Smooth muscle cell (in vitro differentiated cells): Measurements from ENCODE around the gene IKZF1. TPM values are rescaled to one million over a fixed set of nuclear protein-coding genes. Genes with fewer than 3 reads are reported as not detected.

ENCODE experiments used
- DNase-seq: peaks from one replicate; lab custom pipeline; 2025; ENCODE audit not compliant: unreplicated experiment; lab: John Stamatoyannopoulos, UW
- H2AFZ ChIP-seq: fragments of 200-600 bp; sonication (generic); 2 replicates; pipeline ENCODE4 v1.6.0; 2016; ENCODE audit warnings: antibody characterized with exemption, low read depth, mild to moderate bottlenecking
- H3F3A ChIP-seq: fragments of 200-600 bp; sonication (generic); 2 replicates; pipeline ENCODE4 v1.6.0; 2017; ENCODE audit warnings: antibody characterized with exemption, low read depth
- H3K27ac ChIP-seq: fragments of 200-600 bp; sonication (generic); 2 replicates; pipeline ENCODE4 v1.5.1; 2016; ENCODE audit warnings: low read depth, mild to moderate bottlenecking
- H3K27me3 ChIP-seq: fragments of 200-600 bp; sonication (generic); 2 replicates; pipeline ENCODE4 v1.6.1; 2016; ENCODE audit warnings: low read depth, mild to moderate bottlenecking
- H3K36me3 ChIP-seq: fragments of 200-600 bp; sonication (generic); 2 replicates; pipeline ENCODE4 v1.5.1; 2016; ENCODE audit warnings: low read depth
- H3K4me1 ChIP-seq: fragments of 200-600 bp; sonication (generic); 2 replicates; pipeline ENCODE4 v1.5.1; 2016; ENCODE audit warnings: low read depth
- H3K4me2 ChIP-seq: fragments of 200-600 bp; sonication (generic); 2 replicates; pipeline ENCODE4 v1.6.0; 2016; ENCODE audit warnings: mild to moderate bottlenecking
- H3K4me3 ChIP-seq: fragments of 200-600 bp; sonication (generic); 2 replicates; pipeline ENCODE4 v1.5.1; 2016; ENCODE audit warnings: mild to moderate bottlenecking
- H3K79me2 ChIP-seq: fragments of 200-600 bp; sonication (generic); 2 replicates; pipeline ENCODE4 v1.6.0; 2016; ENCODE audit warnings: low read depth, mild to moderate bottlenecking
- H3K9ac ChIP-seq: fragments of 200-600 bp; sonication (generic); 2 replicates; pipeline ENCODE4 v1.6.0; 2016; ENCODE audit warnings: low read depth
- H3K9me3 ChIP-seq: fragments of 200-600 bp; sonication (generic); replicated peaks from 2 replicates; pipeline ENCODE4 v1.5.1; 2016; ENCODE audit warnings: low read depth
- H4K20me1 ChIP-seq: fragments of 200-600 bp; sonication (generic); 2 replicates; pipeline ENCODE4 v1.6.0; 2016; ENCODE audit warnings: low read depth
- CTCF ChIP-seq: fragments of 200-600 bp; sonication (generic); IDR thresholded peaks from 2 replicates; pipeline ENCODE4 v1.5.1; 2017; ENCODE audit warnings: borderline replicate concordance, mild to moderate bottlenecking, antibody characterized with exemption; ENCODE audit not compliant: insufficient read depth, poor library complexity, severe bottlenecking
- WGBS: methylation state at CpG from one replicate; pipeline ENCODE4 v1.1.7; 2016; ENCODE audit warnings: low lambda C conversion rate; 5-methylcytosine and 5-hydroxymethylcytosine counted together
- polyA plus RNA-seq: library from polyadenylated mRNA; unstranded; fragments of >200 nt; fragmentation: Nextera tagmentation; extraction: Ambion mirVana; gene quantifications from 2 replicates; pipeline ENCODE4 v1.2.1, GENCODE V29; 2016
- total RNA-seq: library from RNA; depleted of rRNA; stranded (reverse); fragments of >200 nt; gene quantifications from 2 replicates; pipeline ENCODE4 v1.2.3, GENCODE V29; 2014

Gene IKZF1
- total and polyA plus RNA-seq, 2 experiments from 2014 or later: not detected

GRCh38 chr7:50358779-50359178 lies 54.3 kb downstream of the IKZF1 start:
- Histone ChIP-seq H3K9me3 (no peaks in the 10 kb centered on the region), H4K20me1 (no peaks in the 10 kb centered on the region), H2AFZ (no peak overlapping the region), H3K4me3 (no peak overlapping the region), H3F3A (peaks cover 5% of the 10 kb centered on the region), H3K79me2 (no peaks in the 10 kb centered on the region), H3K9ac (no peak overlapping the region), H3K27ac (no peak overlapping the region), H3K27me3 (peaks cover 11% of the 10 kb centered on the region), H3K4me2 (no peak overlapping the region), H3K4me1 (peaks cover 6% of the 10 kb centered on the region), H3K36me3 (no peaks in the 10 kb centered on the region)
- DNase-seq: no peak
- no peak for TF ChIP-seq CTCF
- WGBS: 84% methylated on average over 5 of the region's 5 CpGs

- Histone ChIP-seq H3K4me2 (no peak overlapping the region), H3K4me1 (peaks cover 6% of the 10 kb centered on the region), H3K9me3 (no peaks in the 10 kb centered on the region), H3K4me3 (no peak overlapping the region), H3K36me3 (no peaks in the 10 kb centered on the region), H3K9ac (no peak overlapping the region), H3K27me3 (peaks cover 13% of the 10 kb centered on the region), H4K20me1 (no peaks in the 10 kb centered on the region), H3F3A (peaks cover 5% of the 10 kb centered on the region), H3K27ac (no peak overlapping the region), H2AFZ (no peak overlapping the region), H3K79me2 (no peaks in the 10 kb centered on the region)
- TF ChIP-seq CTCF: no peak
- 94% methylated on average over 9 of the region's 9 CpGs for WGBS
- DNase-seq: no peak
Measured at GRCh38 chr7:50359258-50359994, 54.9 kb downstream of the IKZF1 start.

GRCh38 chr7:50359995-50360925 lies 55.7 kb downstream of the IKZF1 start:
- Histone ChIP-seq H3K9ac (no peak overlapping the region), H3K4me3 (no peak overlapping the region), H3K36me3 (no peaks in the 10 kb centered on the region), H3K27ac (no peak overlapping the region), H3K79me2 (no peaks in the 10 kb centered on the region), H3K9me3 (no peaks in the 10 kb centered on the region), H3K4me2 (peak overlapping the region; percentile 64), H3K27me3 (peaks cover 19% of the 10 kb centered on the region), H3K4me1 (peaks cover 6% of the 10 kb centered on the region), H3F3A (peaks cover 5% of the 10 kb centered on the region), H2AFZ (no peak overlapping the region), H4K20me1 (no peaks in the 10 kb centered on the region)
- peak; percentile 10 for DNase-seq
- WGBS: 40% methylated on average over 20 of the region's 20 CpGs
- TF ChIP-seq CTCF: no peak
